ENCODE results near the gene PKNOX2.

PKNOX2 gene

GRCh38 chr11:125190566-125190965 lies 26.0 kb downstream of the PKNOX2 start:
- H3K27me3 ChIP-seq (ENCODE audit: insufficient read depth, low read length), result no peaks in the 10 kb centered on the region
- H3K4me3 ChIP-seq (ENCODE audit: low read length), result no peak overlapping the region
- 39% methylated on average over 5 of the region's 5 CpGs for WGBS
- H3K27ac ChIP-seq (ENCODE audit: low read depth, low read length), result no peak overlapping the region
- H3K36me3 ChIP-seq (ENCODE audit: insufficient read depth, low read length), result no peaks in the 10 kb centered on the region
- H3K9me3 ChIP-seq (ENCODE audit: insufficient read depth, low read depth, low read length), result 0 out of 2 replicates have a peak, but pooled peaks cover 8% of the 10 kb centered on the region
- H3K4me1 ChIP-seq (ENCODE audit: insufficient read depth, low read length), result peaks cover 10% of the 10 kb centered on the region; the same call in 1 of the 2 replicates
- H3K9ac ChIP-seq (ENCODE audit: low read depth, low read length), result no peak overlapping the region

GRCh38 chr11:125192183-125192582 lies 27.6 kb downstream of the PKNOX2 start:
- 74% methylated on average over 9 of the region's 9 CpGs for WGBS
- no peaks in the 10 kb centered on the region for H3K36me3 ChIP-seq (ENCODE audit: insufficient read depth, low read length)
- no peaks in the 10 kb centered on the region for H3K27me3 ChIP-seq (ENCODE audit: insufficient read depth, low read length)
- no peak overlapping the region for H3K9ac ChIP-seq (ENCODE audit: low read depth, low read length)
- H3K4me1 ChIP-seq (ENCODE audit: insufficient read depth, low read length), result peaks cover 10% of the 10 kb centered on the region; the same call in 1 of the 2 replicates
- H3K4me3 ChIP-seq (ENCODE audit: low read length), result no peak overlapping the region
- H3K27ac ChIP-seq (ENCODE audit: low read depth, low read length), result no peak overlapping the region
- 0 out of 2 replicates have a peak, but pooled peaks cover under 1% of the 10 kb centered on the region for H3K9me3 ChIP-seq (ENCODE audit: insufficient read depth, low read depth, low read length)

DNA sequence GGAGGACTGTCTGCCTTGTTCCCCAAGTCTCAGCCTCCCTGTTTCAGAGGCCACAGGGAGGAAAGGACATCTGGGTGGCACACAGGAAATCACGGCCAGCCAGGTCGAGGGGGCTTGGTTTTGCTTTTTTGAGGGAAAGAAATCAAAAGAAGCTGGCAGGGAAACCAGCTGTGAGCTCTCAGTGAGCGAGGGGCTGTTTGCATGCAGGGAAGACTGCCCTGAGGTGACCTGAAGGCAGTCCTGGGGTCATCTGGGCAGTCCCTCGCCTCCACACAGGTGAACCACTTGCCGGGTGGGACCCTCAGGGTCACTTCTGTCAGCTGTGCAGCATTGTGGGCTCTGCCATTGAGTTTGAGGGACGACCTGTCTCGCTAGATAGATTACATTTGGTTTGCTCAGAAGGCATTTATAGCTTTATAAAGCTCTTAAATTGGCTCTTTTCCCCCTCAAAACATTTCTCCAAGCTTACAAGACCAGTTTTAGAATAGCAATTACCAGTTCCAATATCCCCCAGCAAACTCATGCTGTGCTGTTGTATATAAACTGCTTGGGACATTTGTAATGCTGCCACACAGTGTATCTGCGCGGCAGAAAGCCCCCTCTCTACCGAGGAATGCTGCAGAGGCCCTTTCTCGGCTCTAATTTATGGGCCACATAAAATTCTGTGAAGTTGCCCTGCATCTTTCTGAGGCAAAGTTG lies 28.3 kb downstream of the PKNOX2 start:
- Histone ChIP-seq H3K9ac (ENCODE audit: low read depth, low read length) (no peak overlapping the region), H3K27ac (ENCODE audit: low read depth, low read length) (no peak overlapping the region), H3K4me1 (ENCODE audit: insufficient read depth, low read length) (peaks cover 10% of the 10 kb centered on the region; the same call in 1 of the 2 replicates), H3K27me3 (ENCODE audit: insufficient read depth, low read length) (no peaks in the 10 kb centered on the region), H3K9me3 (ENCODE audit: insufficient read depth, low read depth, low read length) (no peaks in the 10 kb centered on the region), H3K36me3 (ENCODE audit: insufficient read depth, low read length) (no peaks in the 10 kb centered on the region), H3K4me3 (ENCODE audit: low read length) (no peak overlapping the region)
- 87% methylated on average over 11 of the region's 11 CpGs for WGBS

DNA sequence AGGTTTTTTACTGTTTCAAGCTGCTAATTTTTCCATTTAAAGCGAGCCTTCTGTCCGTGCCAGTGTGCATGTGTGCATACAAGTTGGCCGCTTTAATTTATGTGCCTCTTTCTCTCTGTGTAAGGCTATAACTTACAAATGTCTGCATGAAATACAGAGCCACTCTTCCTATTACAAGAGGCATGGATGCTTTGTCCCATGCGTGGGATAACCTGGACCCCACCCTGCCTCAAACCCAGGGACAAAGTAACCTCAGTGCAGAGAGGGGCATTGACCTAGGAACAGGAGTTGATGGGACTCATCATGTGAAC lies 28.8 kb downstream of the PKNOX2 start:
- H3K27ac ChIP-seq (ENCODE audit: low read depth, low read length), result no peak overlapping the region
- H3K27me3 ChIP-seq (ENCODE audit: insufficient read depth, low read length), result no peaks in the 10 kb centered on the region
- H3K36me3 ChIP-seq (ENCODE audit: insufficient read depth, low read length), result no peaks in the 10 kb centered on the region
- 98% methylated on average over 4 of the region's 4 CpGs for WGBS
- no peak overlapping the region for H3K4me3 ChIP-seq (ENCODE audit: low read length)
- H3K9ac ChIP-seq (ENCODE audit: low read depth, low read length), result no peak overlapping the region
- no peaks in the 10 kb centered on the region for H3K9me3 ChIP-seq (ENCODE audit: insufficient read depth, low read depth, low read length)
- peaks cover 10% of the 10 kb centered on the region; the same call in 1 of the 2 replicates for H3K4me1 ChIP-seq (ENCODE audit: insufficient read depth, low read length)

- WGBS, result 93% methylated on average over 7 of the region's 7 CpGs
- Histone ChIP-seq H3K9ac (ENCODE audit: low read depth, low read length) (no peak overlapping the region), H3K4me3 (ENCODE audit: low read length) (no peak overlapping the region), H3K36me3 (ENCODE audit: insufficient read depth, low read length) (no peaks in the 10 kb centered on the region), H3K9me3 (ENCODE audit: insufficient read depth, low read depth, low read length) (no peaks in the 10 kb centered on the region), H3K4me1 (ENCODE audit: insufficient read depth, low read length) (peaks cover 10% of the 10 kb centered on the region; the same call in 1 of the 2 replicates), H3K27ac (ENCODE audit: low read depth, low read length) (no peak overlapping the region), H3K27me3 (ENCODE audit: insufficient read depth, low read length) (no peaks in the 10 kb centered on the region)
Measured at GRCh38 chr11:125193841-125194240, 29.3 kb downstream of the PKNOX2 start.

GRCh38 chr11:125199915-125200314 lies 35.4 kb downstream of the PKNOX2 start:
- H3K27me3 ChIP-seq (ENCODE audit: insufficient read depth, low read length), result no peaks in the 10 kb centered on the region
- no peak overlapping the region for H3K27ac ChIP-seq (ENCODE audit: low read depth, low read length)
- no peaks in the 10 kb centered on the region for H3K9me3 ChIP-seq (ENCODE audit: insufficient read depth, low read depth, low read length)
- H3K4me3 ChIP-seq (ENCODE audit: low read length), result no peak overlapping the region
- peaks cover 32% of the 10 kb centered on the region for H3K4me1 ChIP-seq (ENCODE audit: insufficient read depth, low read length)
- WGBS, result 94% methylated on average over 2 of the region's 2 CpGs
- no peak overlapping the region for H3K9ac ChIP-seq (ENCODE audit: low read depth, low read length)
- H3K36me3 ChIP-seq (ENCODE audit: insufficient read depth, low read length), result no peaks in the 10 kb centered on the region

DNA sequence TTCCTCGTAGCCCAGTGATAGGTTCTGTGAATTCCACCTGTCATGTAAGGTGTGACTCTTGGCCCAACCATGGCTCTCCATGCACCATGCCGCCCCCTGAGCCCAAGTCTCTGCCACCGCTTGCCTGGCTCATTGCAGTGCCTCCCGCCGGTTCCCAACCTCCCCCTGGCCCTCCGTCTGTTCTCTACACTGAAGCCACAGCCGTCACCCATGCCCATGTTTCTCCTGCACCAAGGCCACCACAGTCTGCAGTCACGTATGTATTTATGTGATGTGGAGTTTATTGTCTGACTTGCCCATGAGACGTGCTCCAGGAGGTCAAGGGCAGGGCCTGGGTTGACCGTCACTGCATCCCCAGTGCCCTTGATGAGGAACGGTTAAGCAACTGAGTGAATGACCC lies 35.9 kb downstream of the PKNOX2 start:
- WGBS, result 94% methylated on average over 11 of the region's 11 CpGs
- Histone ChIP-seq H3K36me3 (ENCODE audit: insufficient read depth, low read length) (no peaks in the 10 kb centered on the region), H3K9ac (ENCODE audit: low read depth, low read length) (no peak overlapping the region), H3K9me3 (ENCODE audit: insufficient read depth, low read depth, low read length) (no peaks in the 10 kb centered on the region), H3K4me1 (ENCODE audit: insufficient read depth, low read length) (peaks cover 32% of the 10 kb centered on the region), H3K4me3 (ENCODE audit: low read length) (no peak overlapping the region), H3K27me3 (ENCODE audit: insufficient read depth, low read length) (no peaks in the 10 kb centered on the region), H3K27ac (ENCODE audit: low read depth, low read length) (no peak overlapping the region)

- H3K27ac ChIP-seq (ENCODE audit: low read depth, low read length), result no peak overlapping the region; the same call in 1 of the 2 replicates
- no peak overlapping the region for H3K4me3 ChIP-seq (ENCODE audit: low read length)
- no peaks in the 10 kb centered on the region for H3K36me3 ChIP-seq (ENCODE audit: insufficient read depth, low read length)
- 72% methylated on average over 10 of the region's 10 CpGs for WGBS
- peaks cover 9% of the 10 kb centered on the region; the same call in 1 of the 2 replicates for H3K27me3 ChIP-seq (ENCODE audit: insufficient read depth, low read length)
- no peak overlapping the region for H3K9ac ChIP-seq (ENCODE audit: low read depth, low read length)
- H3K9me3 ChIP-seq (ENCODE audit: insufficient read depth, low read depth, low read length), result no peaks in the 10 kb centered on the region
- peaks cover 38% of the 10 kb centered on the region for H3K4me1 ChIP-seq (ENCODE audit: insufficient read depth, low read length)
Measured at GRCh38 chr11:125201525-125202141, 37.1 kb downstream of the PKNOX2 start.

- H3K27ac ChIP-seq (ENCODE audit: low read depth, low read length), result no peak overlapping the region
- no peak overlapping the region for H3K9ac ChIP-seq (ENCODE audit: low read depth, low read length)
- H3K4me1 ChIP-seq (ENCODE audit: insufficient read depth, low read length), result peaks cover 43% of the 10 kb centered on the region
- H3K36me3 ChIP-seq (ENCODE audit: insufficient read depth, low read length), result no peaks in the 10 kb centered on the region
- H3K9me3 ChIP-seq (ENCODE audit: insufficient read depth, low read depth, low read length), result no peaks in the 10 kb centered on the region
- H3K4me3 ChIP-seq (ENCODE audit: low read length), result no peak overlapping the region
- WGBS, result 72% methylated on average over 3 of the region's 4 CpGs
- peaks cover 13% of the 10 kb centered on the region; the same call in 1 of the 2 replicates for H3K27me3 ChIP-seq (ENCODE audit: insufficient read depth, low read length)
Measured at GRCh38 chr11:125202362-125202880, 37.9 kb downstream of the PKNOX2 start.

GRCh38 chr11:125202977-125203376 lies 38.4 kb downstream of the PKNOX2 start:
- peaks cover 14% of the 10 kb centered on the region; the same call in 1 of the 2 replicates for H3K27me3 ChIP-seq (ENCODE audit: insufficient read depth, low read length)
- H3K27ac ChIP-seq (ENCODE audit: low read depth, low read length), result no peak overlapping the region
- H3K9me3 ChIP-seq (ENCODE audit: insufficient read depth, low read depth, low read length), result no peaks in the 10 kb centered on the region
- WGBS, result 95% methylated on average over 8 of the region's 8 CpGs
- no peak overlapping the region for H3K4me3 ChIP-seq (ENCODE audit: low read length)
- no peaks in the 10 kb centered on the region for H3K36me3 ChIP-seq (ENCODE audit: insufficient read depth, low read length)
- peaks cover 45% of the 10 kb centered on the region for H3K4me1 ChIP-seq (ENCODE audit: insufficient read depth, low read length)
- no peak overlapping the region for H3K9ac ChIP-seq (ENCODE audit: low read depth, low read length)

- Histone ChIP-seq H3K27ac (ENCODE audit: low read depth, low read length) (no peak overlapping the region), H3K4me1 (ENCODE audit: insufficient read depth, low read length) (peaks cover 41% of the 10 kb centered on the region), H3K27me3 (ENCODE audit: insufficient read depth, low read length) (peaks cover 16% of the 10 kb centered on the region; the same call in 1 of the 2 replicates), H3K4me3 (ENCODE audit: low read length) (no peak overlapping the region), H3K9me3 (ENCODE audit: insufficient read depth, low read depth, low read length) (no peaks in the 10 kb centered on the region), H3K36me3 (ENCODE audit: insufficient read depth, low read length) (no peaks in the 10 kb centered on the region), H3K9ac (ENCODE audit: low read depth, low read length) (no peak overlapping the region)
- 63% methylated on average over 1 of the region's 1 CpG for WGBS
Measured at GRCh38 chr11:125207866-125208425, 43.4 kb downstream of the PKNOX2 start.
